GM21529 (cell line): ENCODE results near the gene RASSF6.
"Not testable (repeated sequence)": the region's sequence is repeated elsewhere in the genome, so short reads cannot be mapped to it uniquely, and the experiment has no call there.

Source experiments
- ATAC-seq: cut with Tn5 transposase; IDR thresholded peaks from one replicate; pipeline ENCODE4 v1.9.1; 2021; ENCODE audit not compliant: unreplicated experiment

RASSF6 gene

DNA sequence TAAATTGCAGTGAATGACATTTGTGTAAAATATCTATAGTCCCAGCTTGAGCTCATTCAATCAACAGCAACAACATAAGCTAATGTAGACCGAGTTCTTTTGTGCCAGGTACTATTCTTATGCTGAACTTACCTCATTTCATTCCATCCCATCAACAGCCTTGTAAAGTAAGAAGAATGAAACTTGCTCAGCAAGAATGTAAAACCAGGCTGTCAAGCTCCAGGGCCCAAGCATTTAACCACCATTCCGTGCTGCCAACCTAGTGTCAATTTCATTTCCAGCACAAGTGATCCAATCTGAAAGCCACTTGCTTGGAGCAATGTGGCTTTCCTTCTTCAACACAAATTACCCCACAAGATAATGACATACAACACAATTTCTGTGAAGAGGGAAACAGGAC, 36.6 kb downstream of the RASSF6 start:
- no peak for ATAC-seq

- ATAC-seq: no peak
Observed at GRCh38 chr4:73577371-73577770, 42.9 kb downstream of the RASSF6 start.

- ATAC-seq: no peak
Observed at GRCh38 chr4:73576381-73576780, 43.9 kb downstream of the RASSF6 start.

GRCh38 chr4:73575660-73576059, 44.6 kb downstream of the RASSF6 start:
- no peak for ATAC-seq

DNA sequence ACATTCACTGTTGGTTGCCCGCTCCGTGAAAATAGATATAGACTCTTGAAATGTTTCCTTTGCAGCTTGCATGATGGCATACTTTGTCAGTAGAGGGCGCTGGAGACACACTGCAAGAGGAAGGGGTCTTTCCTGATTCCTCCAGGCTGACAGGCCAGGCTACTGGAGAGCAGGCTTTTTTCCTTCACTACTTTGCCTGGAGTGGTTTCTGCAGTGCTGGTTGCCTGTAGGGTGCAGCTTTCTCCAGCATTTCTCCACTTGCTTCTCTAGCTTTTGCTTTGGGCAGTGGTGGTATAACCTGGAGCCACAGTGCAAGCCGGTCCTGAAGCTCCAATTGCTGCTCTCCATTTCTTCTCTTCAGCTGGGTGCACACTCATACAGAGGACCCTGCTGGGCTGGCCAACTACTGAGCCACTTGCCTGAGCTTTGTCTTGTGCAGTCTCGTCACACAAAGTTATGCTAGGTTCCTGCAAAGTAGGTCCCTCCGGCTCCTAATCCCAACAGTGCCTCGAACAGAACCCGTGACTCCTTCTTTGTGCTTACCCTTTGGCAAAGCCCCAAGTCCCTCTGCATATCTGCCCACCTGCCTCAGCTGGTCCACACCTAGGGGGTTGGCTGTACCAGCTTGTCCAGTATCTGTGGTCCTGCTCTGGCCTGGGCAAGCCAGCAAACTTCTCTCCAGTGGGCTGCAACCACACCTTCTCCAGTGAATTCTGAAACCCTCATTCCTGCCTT, 46.3 kb downstream of the RASSF6 start:
- peak; percentile 85 for ATAC-seq

- ATAC-seq: not testable (repeated sequence)
Observed at GRCh38 chr4:73550865-73551264, 69.4 kb downstream of the RASSF6 start.

GRCh38 chr4:73544620-73545019, 75.6 kb downstream of the RASSF6 start:
- ATAC-seq: no peak

- ATAC-seq: no peak
Observed at GRCh38 chr4:73541251-73541650, 79.0 kb downstream of the RASSF6 start.

DNA sequence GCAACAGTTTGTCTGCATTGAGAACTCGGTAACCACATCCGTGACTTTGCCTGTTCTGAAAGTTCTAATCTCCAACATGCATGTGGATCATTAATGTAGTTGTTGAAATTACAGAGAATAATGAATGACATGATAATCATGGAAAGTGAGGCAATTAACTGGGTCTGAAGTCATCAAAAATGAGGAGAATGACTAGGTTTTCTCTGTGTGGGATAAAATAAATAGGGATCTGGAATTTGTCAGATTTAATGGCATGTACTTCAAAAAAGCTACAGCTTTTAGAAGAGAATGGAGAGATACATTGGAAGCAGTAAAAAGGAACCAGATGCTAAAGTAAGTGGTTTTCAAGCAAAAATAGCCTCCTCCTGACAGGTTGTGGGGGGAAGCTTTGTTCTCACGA, 79.4 kb downstream of the RASSF6 start:
- ATAC-seq: no peak

DNA sequence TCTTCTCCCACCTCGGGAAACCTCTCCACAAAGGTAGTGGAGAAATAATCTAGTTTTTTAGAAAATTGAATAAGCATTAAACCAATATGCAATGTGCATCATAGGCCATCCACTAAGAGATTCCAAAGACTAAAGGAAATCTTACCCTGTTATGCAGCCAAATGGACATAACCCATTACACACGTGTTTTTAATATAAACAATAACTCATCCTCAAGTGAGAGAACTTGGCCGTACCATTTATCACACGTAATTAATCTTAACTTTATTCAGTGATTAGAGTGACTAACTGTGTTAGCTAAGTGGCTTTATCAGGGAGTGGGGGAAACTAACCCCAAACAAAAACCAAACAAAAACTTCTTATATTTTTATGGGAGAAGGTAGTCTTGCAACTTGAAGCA, 80.8 kb downstream of the RASSF6 start:
- ATAC-seq: no peak

DNA sequence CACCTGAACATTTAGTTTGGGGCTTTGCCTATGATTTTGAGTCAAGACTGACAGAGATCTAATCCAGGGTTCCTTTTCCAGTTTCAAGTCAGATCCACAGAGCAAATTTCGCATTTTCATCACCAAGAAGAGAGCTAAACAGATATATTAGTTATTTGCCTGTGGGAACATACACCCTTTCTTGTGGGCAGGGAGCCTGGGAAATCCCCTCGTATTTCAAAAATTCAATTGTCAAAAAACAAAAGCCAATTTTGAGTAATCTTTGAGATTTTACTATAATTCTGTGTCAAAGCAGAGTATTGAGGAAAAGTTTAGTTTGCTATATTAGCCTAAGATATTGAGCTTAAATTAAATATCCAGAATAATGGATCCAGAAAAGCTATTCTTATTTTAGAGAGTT, 82.1 kb downstream of the RASSF6 start:
- ATAC-seq: no peak

DNA sequence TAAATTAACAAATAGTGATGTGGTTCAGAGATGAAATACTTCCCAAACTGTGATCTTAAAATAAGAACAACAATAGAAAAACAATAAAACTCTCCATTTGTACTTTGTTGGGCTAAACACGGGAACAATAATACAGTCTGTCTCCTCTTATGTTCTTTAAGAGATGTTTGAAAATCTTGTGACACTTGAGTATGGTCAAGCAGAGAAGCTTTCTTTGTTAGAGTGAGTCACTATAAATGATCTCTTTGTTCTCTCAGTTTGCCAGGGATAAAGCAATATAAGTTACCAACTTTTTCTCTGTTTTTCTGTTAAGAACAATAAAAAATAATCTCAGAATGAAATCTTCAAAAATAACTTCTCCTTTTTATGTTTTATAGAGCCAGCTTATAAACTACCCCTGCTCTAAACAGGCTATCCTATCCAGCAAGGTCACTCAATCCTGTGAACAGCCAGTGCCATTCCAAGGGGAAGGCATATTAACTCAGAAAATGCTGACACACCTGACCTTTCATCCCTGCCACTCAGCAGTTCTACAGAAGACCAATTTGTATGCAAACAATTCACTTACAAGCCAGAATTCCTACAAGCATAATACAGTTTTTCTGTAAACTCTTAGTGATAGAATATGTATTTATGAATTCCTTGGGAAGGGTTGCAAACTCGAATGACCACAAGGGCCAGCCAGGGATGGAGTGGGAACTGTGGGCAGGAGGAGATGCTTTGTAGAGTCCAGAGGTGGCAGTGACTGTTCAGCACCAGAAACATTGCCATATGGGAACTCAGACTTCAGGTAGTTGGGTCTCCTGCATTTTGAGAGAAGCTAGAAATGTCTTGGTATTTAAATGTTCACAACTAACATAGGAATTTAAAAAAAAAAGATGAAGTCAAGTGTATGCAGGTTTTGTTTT, 86.5 kb downstream of the RASSF6 start:
- ATAC-seq: no peak

DNA sequence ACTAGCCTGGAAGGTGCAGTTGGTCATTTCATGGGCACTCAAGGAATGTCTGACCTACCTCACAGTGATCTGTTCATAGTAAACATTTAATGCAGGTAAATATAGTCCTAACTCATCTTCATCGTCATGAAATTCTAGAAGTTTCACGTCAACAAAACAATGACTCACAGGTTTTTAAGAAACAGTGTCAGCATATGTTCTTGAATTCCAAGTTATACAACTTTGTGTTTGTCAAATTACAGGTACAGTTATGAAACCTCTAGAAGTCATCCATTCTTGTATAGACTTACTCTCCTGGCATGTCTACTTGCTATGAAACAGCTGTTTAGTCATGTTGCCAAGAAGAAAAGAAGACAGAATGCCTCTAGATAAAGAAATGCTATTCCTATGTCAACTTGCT, 92.1 kb downstream of the RASSF6 start:
- no peak for ATAC-seq

DNA sequence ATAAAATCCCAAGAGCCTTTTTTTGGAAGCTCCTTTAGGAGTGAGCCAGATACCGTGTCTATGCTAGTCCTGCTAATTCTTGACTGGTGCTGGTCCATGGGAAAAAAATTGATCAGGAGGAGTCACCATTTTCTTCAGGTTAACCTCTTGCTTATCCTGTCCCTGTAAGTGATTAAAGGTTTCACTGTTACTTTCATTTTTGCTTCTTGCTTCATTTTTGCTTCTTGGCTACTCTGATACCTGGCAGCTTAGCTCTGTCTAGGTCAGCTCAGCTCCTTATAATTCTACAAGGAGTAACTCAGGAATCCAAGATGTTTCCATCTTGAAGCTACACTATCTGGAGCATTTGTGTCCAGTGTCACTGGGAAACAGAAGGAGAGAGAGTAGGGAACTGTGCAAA, 93.0 kb downstream of the RASSF6 start:
- no peak for ATAC-seq

- no peak for ATAC-seq
Observed at GRCh38 chr4:73525611-73526010, 94.6 kb downstream of the RASSF6 start.

DNA sequence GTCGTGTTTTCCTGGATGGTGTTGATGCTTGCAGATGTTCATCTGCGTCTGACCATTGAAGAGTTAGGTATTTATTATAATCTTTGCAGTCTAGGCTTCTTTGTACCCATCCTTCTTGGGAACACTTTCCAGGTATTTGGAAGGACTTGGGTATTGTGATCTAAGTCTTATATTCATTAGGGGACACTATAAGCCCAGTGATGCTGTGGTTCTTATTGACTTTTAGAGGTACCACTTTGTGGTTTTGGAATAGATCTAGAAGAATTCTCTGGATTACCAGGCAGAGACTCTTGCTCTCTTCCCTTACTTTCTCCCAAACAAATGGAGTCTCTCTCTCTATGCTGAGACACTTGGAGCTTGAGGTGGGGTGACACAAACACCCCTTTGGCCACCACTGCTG, 97.1 kb downstream of the RASSF6 start:
- no peak for ATAC-seq
